GM13977 (cell line): ENCODE data around the gene TGM4.
"Not testable (repeated sequence)": the region's sequence is repeated elsewhere in the genome, so short reads cannot be mapped to it uniquely, and the experiment has no call there.

ENCODE experiments used
- DNase-seq: peaks from one replicate; pipeline ENCODE4 v3.0.0; 2012; ENCODE audit warnings: low spot score
- in situ Hi-C: fragments of 300-500 bp; cut with MboI; formaldehyde crosslinking; loops from one replicate; pipeline ENCODE4 v1.12.0; 2022; ENCODE audit warnings: low sequenced_read_pairs, low pct_unique_long_range_greater_than_20kb, mixed read lengths, inconsistent platforms; ENCODE audit not compliant: unreplicated experiment
- TF ChIP-seq, protein P1 (sequence below): IDR thresholded peaks from 2 replicates; pipeline ENCODE4 v1.5.1; 2012; ENCODE audit warnings: mild to moderate bottlenecking, control low read depth; ENCODE audit not compliant: insufficient read depth; ENCODE audit errors: extremely low read depth, missing control alignments

Gene TGM4

DNA sequence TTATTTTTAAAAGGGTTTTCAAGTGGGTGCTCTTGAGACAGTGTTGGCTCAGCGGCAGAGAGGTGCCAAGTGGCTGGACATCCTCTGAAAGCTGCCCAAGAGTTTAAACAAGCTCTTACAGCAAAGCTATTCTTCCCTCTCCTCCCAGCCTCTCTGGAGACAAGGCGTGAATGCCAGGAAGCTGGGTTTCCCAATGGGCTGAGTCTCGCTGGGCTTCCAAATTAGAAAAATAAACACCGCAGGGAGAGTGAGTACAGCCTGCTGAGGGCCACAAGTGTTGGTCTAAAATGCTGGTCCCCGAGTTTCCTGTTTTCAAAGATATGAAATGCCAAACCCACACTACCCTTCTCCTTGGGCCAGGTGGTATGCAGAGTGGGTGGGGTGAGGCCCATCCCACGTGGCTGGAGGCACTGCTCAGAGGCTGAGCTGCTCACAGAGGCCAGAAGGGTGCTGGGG is 65.2 kb downstream of the TGM4 start:
- in situ Hi-C loops = no loop called here
- TF ChIP-seq, protein P1, sequence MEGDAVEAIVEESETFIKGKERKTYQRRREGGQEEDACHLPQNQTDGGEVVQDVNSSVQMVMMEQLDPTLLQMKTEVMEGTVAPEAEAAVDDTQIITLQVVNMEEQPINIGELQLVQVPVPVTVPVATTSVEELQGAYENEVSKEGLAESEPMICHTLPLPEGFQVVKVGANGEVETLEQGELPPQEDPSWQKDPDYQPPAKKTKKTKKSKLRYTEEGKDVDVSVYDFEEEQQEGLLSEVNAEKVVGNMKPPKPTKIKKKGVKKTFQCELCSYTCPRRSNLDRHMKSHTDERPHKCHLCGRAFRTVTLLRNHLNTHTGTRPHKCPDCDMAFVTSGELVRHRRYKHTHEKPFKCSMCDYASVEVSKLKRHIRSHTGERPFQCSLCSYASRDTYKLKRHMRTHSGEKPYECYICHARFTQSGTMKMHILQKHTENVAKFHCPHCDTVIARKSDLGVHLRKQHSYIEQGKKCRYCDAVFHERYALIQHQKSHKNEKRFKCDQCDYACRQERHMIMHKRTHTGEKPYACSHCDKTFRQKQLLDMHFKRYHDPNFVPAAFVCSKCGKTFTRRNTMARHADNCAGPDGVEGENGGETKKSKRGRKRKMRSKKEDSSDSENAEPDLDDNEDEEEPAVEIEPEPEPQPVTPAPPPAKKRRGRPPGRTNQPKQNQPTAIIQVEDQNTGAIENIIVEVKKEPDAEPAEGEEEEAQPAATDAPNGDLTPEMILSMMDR = no peak
- no peak for DNase-seq

DNA sequence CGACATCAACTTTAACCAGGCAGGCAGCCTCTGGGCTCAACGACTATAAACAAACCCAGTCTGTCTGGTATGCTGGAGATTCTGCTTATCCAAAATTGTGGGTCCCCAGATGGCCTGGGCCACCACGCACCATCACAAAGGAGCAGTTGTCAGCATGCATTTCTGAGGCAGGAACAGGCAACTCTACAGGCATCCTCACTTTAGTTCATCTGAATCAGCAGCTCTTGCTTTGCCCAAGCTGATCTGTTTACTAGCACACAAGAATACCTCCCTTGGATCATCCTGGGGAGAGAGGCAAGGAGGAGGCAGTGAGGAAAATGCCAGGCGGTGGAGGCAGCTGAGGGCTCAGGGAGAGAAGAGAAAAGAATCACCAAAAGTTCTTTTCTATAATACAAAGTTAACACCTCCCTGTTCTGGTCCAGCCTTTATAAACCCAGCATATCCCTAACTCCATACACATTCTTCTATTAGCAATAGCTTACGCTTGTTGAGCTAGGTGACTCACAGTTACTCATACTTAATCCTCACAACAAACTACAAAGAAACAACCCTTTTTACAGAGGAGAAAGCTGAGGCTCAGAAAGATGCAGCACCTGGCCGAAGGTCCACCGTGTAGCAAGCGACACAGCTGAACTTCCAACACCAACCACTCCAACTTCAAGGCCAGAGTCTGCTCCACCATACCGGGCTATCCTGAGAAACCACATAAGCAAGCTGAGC is 68.0 kb downstream of the TGM4 start:
- no peak for DNase-seq
- in situ Hi-C loops = no loop called here
- TF ChIP-seq, protein P1 = no peak

DNA sequence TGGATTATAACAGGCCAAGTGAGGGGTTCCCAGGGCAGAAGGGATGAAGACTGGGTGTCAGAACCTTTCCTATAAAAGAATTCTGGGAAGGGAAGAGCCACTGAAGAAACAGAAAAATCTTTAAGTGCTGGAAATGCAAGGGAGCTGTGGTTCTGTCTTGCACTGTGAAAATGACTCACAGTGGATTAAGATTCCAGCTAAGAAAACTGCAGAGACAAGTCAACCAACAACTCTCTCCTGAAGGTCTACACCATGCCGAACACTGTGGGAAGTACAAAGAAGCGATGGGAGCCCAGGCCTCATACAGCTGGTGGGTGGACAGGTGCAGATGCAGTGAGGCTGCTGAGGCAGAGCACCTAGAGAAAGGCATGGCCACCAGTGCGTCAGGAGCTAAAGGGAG is 73.8 kb downstream of the TGM4 start:
- TF ChIP-seq, protein P1 = no peak
- in situ Hi-C loops = no loop called here
- no peak for DNase-seq

DNA sequence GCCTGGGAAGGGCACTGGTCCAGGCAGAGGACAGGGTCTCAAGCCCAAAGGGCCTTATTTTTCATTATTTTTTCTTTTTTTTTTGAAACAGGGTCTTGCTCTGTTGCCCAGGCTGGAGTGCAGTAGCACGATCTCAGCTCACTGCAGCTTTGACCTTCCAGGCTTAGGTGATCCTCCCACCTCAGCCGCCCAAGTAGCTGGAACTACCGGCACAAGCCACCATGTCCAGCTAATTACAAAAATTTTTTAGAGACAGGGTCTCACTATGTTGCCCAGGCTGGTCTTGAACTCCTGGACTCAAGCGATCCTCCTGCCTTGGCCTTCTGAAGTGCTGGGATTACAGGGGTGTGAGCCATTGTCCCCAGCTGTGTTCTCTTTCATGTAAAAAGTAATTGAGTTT is 75.4 kb downstream of the TGM4 start:
- in situ Hi-C loops, DNase-seq: not testable (repeated sequence)

DNA sequence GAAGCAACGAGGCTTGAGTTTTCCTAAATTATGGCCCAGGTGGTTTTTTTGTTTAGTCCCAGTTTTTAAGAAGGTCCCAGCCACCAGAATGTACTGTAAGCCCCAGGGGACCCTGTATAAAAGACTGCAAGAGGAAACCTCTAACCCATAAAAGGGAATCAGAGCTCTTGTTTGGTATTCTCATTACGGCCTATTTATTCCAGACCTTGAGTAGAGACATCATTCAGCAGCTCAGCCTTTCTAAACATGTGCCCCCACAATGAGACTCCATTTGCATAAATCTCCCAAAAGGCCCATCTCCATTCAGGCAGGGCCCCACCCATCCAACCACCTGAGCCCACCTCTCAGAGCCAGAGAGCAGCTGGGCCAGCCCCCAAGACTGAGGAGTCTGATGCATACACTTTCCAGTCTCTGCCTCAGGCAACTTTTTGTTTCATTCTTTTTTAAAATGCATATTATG is 75.9 kb downstream of the TGM4 start:
- TF ChIP-seq, protein P1 = no peak
- no peak for DNase-seq
- in situ Hi-C loops = no loop called here

DNA sequence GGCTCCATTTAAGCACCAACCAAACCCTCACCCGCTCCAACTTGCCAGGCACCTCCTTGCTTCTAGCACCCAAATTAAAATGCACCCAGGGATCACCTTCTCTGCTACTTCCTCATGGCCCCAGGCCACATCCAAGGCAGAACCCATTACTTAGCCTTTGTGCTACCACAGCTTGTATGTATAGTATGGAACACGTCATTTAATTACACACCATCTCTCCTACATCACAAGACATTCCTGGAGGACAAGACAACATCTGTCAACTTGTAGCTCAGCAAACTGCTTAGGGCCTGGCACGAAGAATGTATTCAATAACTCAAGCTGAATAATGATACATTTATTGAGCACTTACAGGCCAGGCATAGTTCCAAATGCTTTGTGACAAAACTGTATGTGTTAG is 78.3 kb downstream of the TGM4 start:
- in situ Hi-C loops = no loop called here
- TF ChIP-seq, protein P1 = no peak
- no peak for DNase-seq

DNA sequence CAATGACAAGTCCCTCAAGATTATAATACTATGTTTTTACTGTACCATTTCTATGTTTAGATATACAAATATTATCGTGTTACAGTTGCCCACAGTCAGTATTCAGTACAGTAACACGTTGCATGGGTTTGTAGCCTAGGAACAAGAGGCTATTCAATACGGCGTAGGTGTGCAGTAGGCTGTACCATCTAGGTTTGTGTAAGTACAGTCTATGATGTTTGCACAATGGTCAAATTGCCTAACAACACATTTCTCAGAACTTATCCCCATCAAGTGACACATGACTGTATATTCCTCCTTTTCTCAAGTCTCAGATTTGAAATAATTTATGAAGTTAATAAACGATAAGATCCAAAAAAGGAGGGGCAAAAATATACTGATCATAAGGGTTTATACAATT is 79.9 kb downstream of the TGM4 start:
- in situ Hi-C loops = no loop called here
- TF ChIP-seq, protein P1 = no peak
- no peak for DNase-seq
